A673 (cell line): Measurements from ENCODE around the gene MTURN. TPM values are rescaled to one million over a fixed set of nuclear protein-coding genes. Genes with fewer than 3 reads are reported as not detected.
"Not testable (repeated sequence)": the region's sequence is repeated elsewhere in the genome, so short reads cannot be mapped to it uniquely, and the experiment has no call there.

ENCODE experiments used
- BruUV-seq: library from RNA; stranded (reverse); fragments of 400-500 nt; replicated peaks from 2 replicates; lab custom pipeline; 2021; lab: Mats Ljungman, UMichigan
- CTCF ChIA-PET: fragments of 300-600 bp; sonication (Branson Sonifier 250); formaldehyde crosslinking; loops from one replicate; lab custom pipeline; 2022; ENCODE audit warnings: antibody characterized with exemption; lab: Charles Lee
- POLR2A ChIA-PET: fragments of 300-600 bp; sonication (Branson Sonifier 250); formaldehyde crosslinking; loops from one replicate; lab custom pipeline; 2022; ENCODE audit warnings: antibody characterized with exemption; ENCODE audit not compliant: low non-redundant PET; lab: Charles Lee
- DNase-seq: peaks from one replicate; pipeline ENCODE4 v3.0.0-alpha.2; 2015; ENCODE audit warnings: low spot score
- H3K27ac ChIP-seq: fragments of 200-600 bp; sonication (generic); 2 replicates; pipeline ENCODE4 v1.5.1; 2016; ENCODE audit warnings: mixed run types, low read depth, mild to moderate bottlenecking, mixed read lengths, antibody characterized with exemption, low read length; ENCODE audit not compliant: poor library complexity, severe bottlenecking
- H3K27me3 ChIP-seq: fragments of 200-600 bp; sonication (generic); replicated peaks from 2 replicates; pipeline ENCODE4 v1.6.1; 2017; ENCODE audit warnings: mixed run types, low read depth, mild to moderate bottlenecking, mixed read lengths, antibody characterized with exemption, low read length; ENCODE audit not compliant: insufficient read depth, poor library complexity
- H3K36me3 ChIP-seq: fragments of 200-600 bp; sonication (generic); 2 replicates; pipeline ENCODE4 v1.6.1; 2016; ENCODE audit warnings: mixed run types, mild to moderate bottlenecking, mixed read lengths, antibody characterized with exemption, low read length; ENCODE audit not compliant: insufficient read depth, poor library complexity, severe bottlenecking
- H3K4me1 ChIP-seq: fragments of 200-600 bp; sonication (generic); 2 replicates; pipeline ENCODE4 v1.6.1; 2017; ENCODE audit warnings: mixed run types, mild to moderate bottlenecking, mixed read lengths, antibody characterized with exemption, low read length; ENCODE audit not compliant: insufficient read depth, poor library complexity, severe bottlenecking
- H3K4me3 ChIP-seq: fragments of 200-600 bp; sonication (generic); 2 replicates; pipeline ENCODE4 v1.5.1; 2016; ENCODE audit warnings: low read depth, mixed run types, mild to moderate bottlenecking, mixed read lengths, low read length; ENCODE audit not compliant: poor library complexity, severe bottlenecking
- H3K9me3 ChIP-seq: fragments of 200-600 bp; sonication (generic); 2 replicates; pipeline ENCODE4 v1.6.1; 2016; ENCODE audit warnings: mixed run types, low read depth, mild to moderate bottlenecking, mixed read lengths, antibody characterized with exemption, low read length; ENCODE audit not compliant: poor library complexity, severe bottlenecking
- CTCF ChIP-seq: fragments of 300-800, 200-600 bp; sonication (generic); conservative IDR thresholded peaks from 2 replicates; pipeline ENCODE4 v1.5.1; 2017; ENCODE audit warnings: low read depth, mild to moderate bottlenecking, antibody characterized with exemption, low read length, moderate library complexity, mixed read lengths
- EZH2 ChIP-seq: fragments of 200-600 bp; sonication (generic); IDR thresholded peaks from 2 replicates; pipeline ENCODE4 v1.6.1; 2017; ENCODE audit warnings: borderline replicate concordance, low read depth, mild to moderate bottlenecking, mixed read lengths, antibody characterized with exemption, low read length; ENCODE audit not compliant: poor library complexity, severe bottlenecking
- intact Hi-C: fragments of 100-400 bp; cut with micrococcal nuclease; formaldehyde crosslinking; loops from one replicate; pipeline ENCODE4 v1.10.0; 2022; ENCODE audit not compliant: unreplicated experiment
- total RNA-seq: library from RNA; stranded (reverse); gene quantifications from 2 replicates; pipeline ENCODE4 v1.2.3, GENCODE V29; 2021

MTURN gene
- total RNA-seq, 1 experiment from 2014 or later = 2.6 TPM

- no peak for DNase-seq
- no TSS peak for BruUV-seq
- H3K4me3 ChIP-seq = no peak overlapping the region
- no peaks in the 10 kb centered on the region for H3K4me1 ChIP-seq
- CTCF ChIA-PET = no interaction called here
- no peaks in the 10 kb centered on the region for H3K36me3 ChIP-seq
- H3K27ac ChIP-seq = no peak overlapping the region
- H3K9me3 ChIP-seq = no peaks in the 10 kb centered on the region
- intact Hi-C loops = no loop called here
- no peak for TF ChIP-seq EZH2
- TF ChIP-seq CTCF = no peak
- POLR2A ChIA-PET = no interaction called here
- H3K27me3 ChIP-seq = no peaks in the 10 kb centered on the region
Measured at GRCh38 chr7:30091987-30092386, 42.8 kb upstream of the MTURN start.

- no TSS peak for BruUV-seq
- no peaks in the 10 kb centered on the region for H3K36me3 ChIP-seq
- ChIA-PET POLR2A (no interaction called here), CTCF (no interaction called here)
- H3K4me1 ChIP-seq = no peaks in the 10 kb centered on the region
- TF ChIP-seq EZH2 = no peak
- no peak for TF ChIP-seq CTCF
- no peaks in the 10 kb centered on the region for H3K27me3 ChIP-seq
- intact Hi-C loops = no loop called here
- DNase-seq = no peak
- no peak overlapping the region for H3K27ac ChIP-seq
- no peak overlapping the region for H3K4me3 ChIP-seq
- H3K9me3 ChIP-seq = no peaks in the 10 kb centered on the region
Measured at GRCh38 chr7:30093420-30093952, 41.3 kb upstream of the MTURN start.

- DNase-seq, H3K36me3 ChIP-seq, H3K27me3 ChIP-seq, intact Hi-C loops, POLR2A ChIA-PET, H3K9me3 ChIP-seq, CTCF ChIA-PET, H3K27ac ChIP-seq, H3K4me3 ChIP-seq, BruUV-seq, H3K4me1 ChIP-seq: not testable (repeated sequence)
Measured at GRCh38 chr7:30098599-30098998, 36.2 kb upstream of the MTURN start.

GRCh38 chr7:30102281-30102680 lies 32.5 kb upstream of the MTURN start:
- Histone ChIP-seq H3K4me1 (no peaks in the 10 kb centered on the region), H3K36me3 (no peaks in the 10 kb centered on the region), H3K9me3 (no peaks in the 10 kb centered on the region), H3K27ac (no peak overlapping the region), H3K27me3 (no peaks in the 10 kb centered on the region), H3K4me3 (no peak overlapping the region)
- DNase-seq = no peak
- intact Hi-C loops = no loop called here
- POLR2A ChIA-PET = no interaction called here
- TF ChIP-seq CTCF = no peak
- no peak for TF ChIP-seq EZH2
- BruUV-seq = no TSS peak
- CTCF ChIA-PET = no interaction called here
